Measurements from ENCODE around the gene CHFR. TPM values are rescaled to one million over a fixed set of nuclear protein-coding genes. Genes with fewer than 3 reads are reported as not detected.

Gene CHFR
- total and polyA plus RNA-seq, 8 donors: 14.7 to 107 (median 59.2) TPM

GRCh38 chr12:132907216-132907615, 19.8 kb upstream of the CHFR start:
- Histone ChIP-seq H3K36me3 (peaks cover 0 to 10% (median 0%) of the 10 kb centered on the region in 4 donors), H3K27ac (no peak overlapping the region), H3K27me3 (peaks cover 0 to 29% (median 5%) of the 10 kb centered on the region in 3 donors), H3K9me3 (peaks cover 8 to 95% (median 69%) of the 10 kb centered on the region in 4 donors), H3K4me3 (peak overlapping the region in 2 of 4 donors; percentile 59 to 61), H3K4me1 (peaks cover 4 to 29% (median 22%) of the 10 kb centered on the region in 4 donors)
- 16 to 24% (median 20%) methylated on average over 16 of the region's 16 CpGs for WGBS, 5 donors
- peak in 1 of 2 donors; percentile 22 for DNase-seq
- TF ChIP-seq POLR2AphosphoS5 (IDR thresholded peaks at IDR 0.05) (no peak), EP300 (IDR thresholded peaks at IDR 0.05) (no peak), CTCF (IDR thresholded peaks at IDR 0.05) (no peak), POLR2A (IDR thresholded peaks at IDR 0.05) (no peak)
- intact Hi-C loops (cut with DNase I; ENCODE audit: low total_unique reads): no loop called here

GRCh38 chr12:132904718-132905328, 17.4 kb upstream of the CHFR start:
- Histone ChIP-seq H3K36me3 (no peaks in the 10 kb centered on the region), H3K4me3 (peak overlapping the region; percentile 5 to 21 (median 16)), H3K4me1 (peaks cover 4 to 29% (median 22%) of the 10 kb centered on the region in 4 donors), H3K27me3 (peaks cover 0 to 29% (median 5%) of the 10 kb centered on the region in 3 donors), H3K27ac (peak overlapping the region in 1 of 5 donors; percentile 29), H3K9me3 (peaks cover 2 to 88% (median 50%) of the 10 kb centered on the region in 4 donors)
- DNase-seq: peak; percentile 72 to 90
- WGBS, 5 donors: 9 to 20% (median 12%) methylated on average over 30 of the region's 30 CpGs
- intact Hi-C loops (cut with DNase I; ENCODE audit: low total_unique reads): no loop called here
- peak in 1 of 3 donors; percentile 60 for TF ChIP-seq POLR2AphosphoS5 (IDR thresholded peaks at IDR 0.05)
- peak in 5 of 7 experiments; percentile 49 to 85 (median 78) for TF ChIP-seq CTCF (IDR thresholded peaks at IDR 0.05)
- no peak for TF ChIP-seq EP300 (IDR thresholded peaks at IDR 0.05)
- TF ChIP-seq POLR2A (IDR thresholded peaks at IDR 0.05): no peak

GRCh38 chr12:132899033-132899432, 11.6 kb upstream of the CHFR start:
- peaks cover 4 to 58% (median 26%) of the 10 kb centered on the region in 4 donors for H3K9me3 ChIP-seq
- H3K27ac ChIP-seq: no peak overlapping the region
- no peaks in the 10 kb centered on the region for H3K4me1 ChIP-seq
- intact Hi-C loops (cut with DNase I; ENCODE audit: low total_unique reads): no loop called here
- H3K27me3 ChIP-seq: no peaks in the 10 kb centered on the region
- TF ChIP-seq CTCF (IDR thresholded peaks at IDR 0.05) (no peak), EP300 (IDR thresholded peaks at IDR 0.05) (no peak), POLR2A (IDR thresholded peaks at IDR 0.05) (no peak), POLR2AphosphoS5 (IDR thresholded peaks at IDR 0.05) (no peak)
- 77 to 92% (median 81%) methylated on average over 5 of the region's 5 CpGs for WGBS, 5 donors
- DNase-seq: no peak
- H3K4me3 ChIP-seq: no peak overlapping the region
- H3K36me3 ChIP-seq: no peaks in the 10 kb centered on the region

- Histone ChIP-seq H3K9me3 (no peaks in the 10 kb centered on the region), H3K4me1 (peaks cover 0 to 22% (median 13%) of the 10 kb centered on the region in 4 donors), H3K27ac (peak overlapping the region in 2 of 5 donors; percentile 93 to 98), H3K27me3 (no peaks in the 10 kb centered on the region), H3K4me3 (no peak overlapping the region), H3K36me3 (peaks cover 0 to 14% (median 14%) of the 10 kb centered on the region in 4 donors)
- intact Hi-C loops (cut with DNase I; ENCODE audit: low total_unique reads): loop anchor here (10.0 kb wide), 1 partner anchor 64 kb away; the partner anchor contains the start of gene GOLGA3
- 67 to 77% (median 70%) methylated on average over 5 to 6 of the region's 6 CpGs for WGBS, 5 donors
- TF ChIP-seq EP300 (IDR thresholded peaks at IDR 0.05): no peak
- no peak for TF ChIP-seq POLR2A (IDR thresholded peaks at IDR 0.05)
- TF ChIP-seq POLR2AphosphoS5 (IDR thresholded peaks at IDR 0.05): no peak
- no peak for TF ChIP-seq CTCF (IDR thresholded peaks at IDR 0.05)
- no peak for DNase-seq
Measured at GRCh38 chr12:132888852-132889251, 1.4 kb upstream of the CHFR start.

Data from stomach (tissue), 9 donors.